ENCODE results near the gene ARAP3. TPM values are rescaled to one million over a fixed set of nuclear protein-coding genes. Genes with fewer than 3 reads are reported as not detected.

The ARAP3 gene
- total and polyA plus RNA-seq, 9 of the 15 experiments (the other 6 are each of a cell fraction or from before 2014, with no cell fraction given) = 0.83 to 25.7 (median 6.4) TPM

GRCh38 chr5:141692919-141693725 is 11.1 kb upstream of the ARAP3 start (continued):
- TF ChIP-seq E2F4 (CRISPR knock-in tag; IDR thresholded peaks at IDR 0.05; ENCODE audit: low read depth) (no peak), ZNF644 (tag; IDR thresholded peaks at IDR 0.05; ENCODE audit: low read depth) (no peak), SAFB2 (IDR thresholded peaks at IDR 0.05; ENCODE audit: borderline replicate concordance, low read depth, low read length, severe bottlenecking) (no peak), RFX5 (IDR thresholded peaks at IDR 0.05; ENCODE audit: low read depth, low read length) (no peak), NFRKB (IDR thresholded peaks at IDR 0.05; ENCODE audit: low read depth) (no peak), IRF9 (tag; IDR thresholded peaks at IDR 0.05) (no peak), TRIM25 (IDR thresholded peaks at IDR 0.05; ENCODE audit: borderline replicate concordance) (no peak), SNAPC5 (CRISPR knock-in tag; IDR thresholded peaks at IDR 0.05) (no peak), TEAD1 (CRISPR knock-in tag; IDR thresholded peaks at IDR 0.05) (peak in 1 of 2 experiments; percentile 75; a peak in 2 of 4 replicates), ZBTB9 (CRISPR knock-in tag; IDR thresholded peaks at IDR 0.05) (no peak; the same call in 1 of the 2 replicates), SIRT6 (IDR thresholded peaks at IDR 0.05; ENCODE audit: low read depth, low read length) (no peak), NELFE (IDR thresholded peaks at IDR 0.05; ENCODE audit: insufficient read depth, insufficient read length) (no peak), GABPB2 (CRISPR knock-in tag; conservative IDR thresholded peaks at IDR 0.05) (no peak), NKRF (IDR thresholded peaks at IDR 0.05; ENCODE audit: borderline replicate concordance) (no peak), KLF10 (CRISPR knock-in tag; IDR thresholded peaks at IDR 0.05) (no peak), NR1H2 (CRISPR knock-in tag; IDR thresholded peaks at IDR 0.05) (no peak), SREBF2 (CRISPR knock-in tag; IDR thresholded peaks at IDR 0.05) (no peak), GTF2F1 (IDR thresholded peaks at IDR 0.05; ENCODE audit: low read depth, low read length) (no peak), ZNF589 (CRISPR knock-in tag; IDR thresholded peaks at IDR 0.05; ENCODE audit: low read depth) (0 out of 2 replicates have a peak, but pooled peaks have one; percentile 29), NCOA4 (IDR thresholded peaks at IDR 0.05; ENCODE audit: partially characterized antibody) (no peak)

All from K562 (cell line).